GM12878 (cell line): ENCODE data around the gene WNT9B. TPM values are rescaled to one million over a fixed set of nuclear protein-coding genes. Genes with fewer than 3 reads are reported as not detected.

ENCODE experiments used
- ATAC-seq: fragments of 200-7000 bp; cut with Tn5 transposase; 3 replicates; pipeline ENCODE4 v1.9.1; 2020; ENCODE audit warnings: mild to moderate bottlenecking, moderate library complexity
- BruUV-seq: library from RNA; stranded (reverse); fragments of 400-500 nt; replicated peaks from 2 replicates; lab custom pipeline; 2021; lab: Mats Ljungman, UMichigan
- CTCF ChIA-PET: fragments of 300-600 bp; sonication (Branson Sonifier 250); formaldehyde crosslinking; extraction: SDS; loops from one replicate; lab custom pipeline; 2021; ENCODE audit warnings: inconsistent platforms; lab: Yijun Ruan, JAX
- POLR2A ChIA-PET: fragments of 350-600 bp; formaldehyde crosslinking; extraction: SDS; loops from one replicate; lab custom pipeline; 2021; ENCODE audit warnings: inconsistent platforms; lab: Charles Lee
- RAD21 ChIA-PET: fragments of 300-600 bp; sonication (Branson Sonifier 250); formaldehyde crosslinking; loops from one replicate; lab custom pipeline; 2023; ENCODE audit warnings: antibody characterized with exemption; ENCODE audit not compliant: unreplicated experiment; lab: Charles Lee
- SMC1A ChIA-PET: fragments of 300-600 bp; sonication (Branson Sonifier 250); formaldehyde crosslinking; loops from one replicate; lab custom pipeline; 2023; ENCODE audit not compliant: unreplicated experiment, uncharacterized antibody; lab: Charles Lee
- DNase-seq: peaks from one replicate; pipeline ENCODE4 v3.0.0-alpha.2; 2011; ENCODE audit warnings: low read depth, low spot score
- FAIRE-seq: peaks from 3 replicates; lab custom pipeline; 2011; peaks lifted over from hg19 to GRCh38; lab: Jason Lieb, UNC
- H2AFZ ChIP-seq: 2 replicates; pipeline ENCODE4 v1.6.0; 2011; ENCODE audit warnings: low read depth, low read length, control low read depth; ENCODE audit not compliant: control insufficient read depth
- H3K27ac ChIP-seq: 2 replicates; pipeline ENCODE4 v1.5.1; 2011; ENCODE audit warnings: control low read depth; ENCODE audit not compliant: control insufficient read depth, insufficient read depth
- H3K27me3 ChIP-seq, 2 experiments: replicated peaks in 1 of 2; 2 replicates each; pipeline versions ENCODE4 v1.6.0 to v1.6.1; 2011; ENCODE audit warnings: low read length in 1 of 2; ENCODE audit not compliant: control insufficient read depth in 2 of 2, insufficient read depth in 2 of 2
- H3K36me3 ChIP-seq, 2 experiments: 2 replicates each; pipeline ENCODE4 v1.5.1; 2011; ENCODE audit warnings: low read length in 1 of 2; ENCODE audit not compliant: control insufficient read depth in 2 of 2, insufficient read depth in 2 of 2
- H3K4me1 ChIP-seq: 2 replicates; pipeline ENCODE4 v1.6.1; 2011; ENCODE audit warnings: mild to moderate bottlenecking, low read length, moderate library complexity, mixed read lengths; ENCODE audit not compliant: control insufficient read depth, insufficient read depth
- H3K4me2 ChIP-seq: 2 replicates; pipeline ENCODE4 v1.6.0; 2011; ENCODE audit warnings: control low read depth; ENCODE audit not compliant: control insufficient read depth, insufficient read depth
- H3K4me3 ChIP-seq: fragments of 200-600 bp; sonication (generic); 2 replicates; pipeline ENCODE4 v1.5.1; 2016
- H3K79me2 ChIP-seq: 2 replicates; pipeline ENCODE4 v1.6.0; 2011; ENCODE audit warnings: low read length; ENCODE audit not compliant: control insufficient read depth, insufficient read depth
- H3K9ac ChIP-seq: 2 replicates; pipeline ENCODE4 v1.8.0; 2011; ENCODE audit warnings: low read length, control low read depth, mixed read lengths; ENCODE audit not compliant: control insufficient read depth, insufficient read depth
- H3K9me3 ChIP-seq: replicated peaks from 3 replicates; pipeline ENCODE4 v1.5.1; 2011; ENCODE audit warnings: mild to moderate bottlenecking, low read length; ENCODE audit not compliant: control insufficient read depth, insufficient read depth
- H4K20me1 ChIP-seq: 2 replicates; pipeline ENCODE4 v1.6.0; 2011; ENCODE audit not compliant: control insufficient read depth, insufficient read depth
- CBFB ChIP-seq: IDR thresholded peaks from 2 replicates; pipeline ENCODE4 v1.6.1; 2016; ENCODE audit warnings: antibody characterized with exemption, low read depth
- CEBPB ChIP-seq, 2 experiments: fragments of 150-350 bp in 1 of 2; IDR thresholded peaks; 2 replicates each; pipeline ENCODE4 v1.6.1; 2012 to 2014; ENCODE audit warnings: low read depth in 2 of 2, low read length in 2 of 2, borderline replicate concordance in 1 of 2, inconsistent platforms in 1 of 2
- EGR1 ChIP-seq, 2 experiments: IDR thresholded peaks; 1 replicate in 1 of 2; 2 replicates in 1 of 2; pipeline ENCODE4 v1.6.1; 2011 to 2012; ENCODE audit warnings: low read depth in 2 of 2, low read length in 2 of 2, borderline replicate concordance in 1 of 2, mild to moderate bottlenecking in 1 of 2, moderate library complexity in 1 of 2
- GATAD2B ChIP-seq: fragments of 450-650 bp; conservative IDR thresholded peaks from 2 replicates; pipeline ENCODE4 v1.6.1; 2017; ENCODE audit warnings: low read depth, mild to moderate bottlenecking, moderate library complexity
- HCFC1 ChIP-seq: fragments of 150-350 bp; IDR thresholded peaks from 2 replicates; pipeline ENCODE4 v1.6.1; 2014; ENCODE audit warnings: low read length
- PAX5 ChIP-seq: IDR thresholded peaks from 2 replicates; pipeline ENCODE4 v1.6.1; 2011; ENCODE audit warnings: low read depth, low read length, borderline replicate concordance
- POLR2AphosphoS2 ChIP-seq: IDR thresholded peaks from 2 replicates; pipeline ENCODE4 v1.6.1; 2011; ENCODE audit warnings: low read depth, mild to moderate bottlenecking, low read length, improper control_type of control experiment, moderate library complexity
- RAD21 ChIP-seq: IDR thresholded peaks from 2 replicates; pipeline ENCODE4 v1.6.1; 2011; ENCODE audit warnings: mild to moderate bottlenecking, low read depth, low read length, moderate library complexity; ENCODE audit not compliant: insufficient read depth
- RB1 ChIP-seq: fragments of 450-650 bp; formaldehyde crosslinking; IDR thresholded peaks from 2 replicates; pipeline ENCODE4 v1.6.1; 2017; ENCODE audit warnings: mild to moderate bottlenecking, borderline replicate concordance
- RELA ChIP-seq: fragments of 450-650 bp; IDR thresholded peaks from 2 replicates; pipeline ENCODE4 v1.8.0; 2014; ENCODE audit warnings: borderline replicate concordance; ENCODE audit not compliant: partially characterized antibody
- SMC3 ChIP-seq: IDR thresholded peaks from 2 replicates; pipeline ENCODE4 v1.6.1; 2011; ENCODE audit warnings: low read length, improper control_type of control experiment, borderline replicate concordance
- SUPT20H ChIP-seq: IDR thresholded peaks from 2 replicates; pipeline ENCODE4 v1.6.1; 2011; ENCODE audit warnings: low read depth, mild to moderate bottlenecking, low read length, moderate library complexity, borderline replicate concordance; ENCODE audit not compliant: control insufficient read depth
- WRNIP1 ChIP-seq: IDR thresholded peaks from 2 replicates; pipeline ENCODE4 v1.6.1; 2011; ENCODE audit warnings: low read depth, low read length, improper control_type of control experiment, borderline replicate concordance
- ZNF207 ChIP-seq: fragments of 450-650 bp; IDR thresholded peaks from 2 replicates; pipeline ENCODE4 v1.6.1; 2014; ENCODE audit warnings: antibody characterized with exemption, mild to moderate bottlenecking, borderline replicate concordance
- ZNF24 ChIP-seq: fragments of 450-650 bp; IDR thresholded peaks from 2 replicates; pipeline ENCODE4 v1.6.1; 2017; ENCODE audit warnings: antibody characterized with exemption, mild to moderate bottlenecking
- WGBS: methylation state at CpG from one replicate; pipeline ENCODE4 v1.1.6; 2016; ENCODE audit warnings: low lambda C conversion rate; ENCODE audit not compliant: insufficient replicate concordance, insufficient coverage; ENCODE audit errors: missing lambda C conversion rate; 5-methylcytosine and 5-hydroxymethylcytosine counted together
- in situ Hi-C: fragments of 300-500 bp; cut with MboI; formaldehyde crosslinking; loops from 9 replicates; pipeline ENCODE4 v1.14.3; 2018; ENCODE audit warnings: mixed read lengths
- intact Hi-C: fragments of 100-400 bp; cut with micrococcal nuclease; formaldehyde crosslinking; loops from one replicate; pipeline ENCODE4 v1.14.2; 2022; ENCODE audit not compliant: unreplicated experiment
- polyA plus RNA-seq, 11 experiments: library from polyadenylated mRNA; depleted of rRNA in 4 of 11; unstranded in 6 of 11; stranded (reverse) in 5 of 11; fragments of >200 nt; fragmentation: Nextera tagmentation in 4 of 11; fragmentation: Illumina TruSeq in 1 of 11; extraction: Ambion mirVana in 4 of 11; extraction: Trizol in 1 of 11; gene quantifications; 1 replicate in 1 of 11; 2 replicates in 10 of 11; pipeline versions ENCODE4 v1.2.1 to v1.2.3, GENCODE V29; 2011 to 2016; ENCODE audit warnings: inconsistent platforms in 2 of 11, missing spikeins in 2 of 11, low read depth in 1 of 11
- total RNA-seq, 4 experiments: library from RNA; depleted of rRNA in 3 of 4; stranded (reverse); fragments of >200 nt in 3 of 4; fragmentation: Illumina TruSeq in 1 of 4; extraction: Trizol in 1 of 4; gene quantifications; 2 replicates each; pipeline versions ENCODE4 v1.2.1 to v1.2.3, GENCODE V29; 2013 to 2021
- TF ChIP-seq, protein P1 (sequence below): fragments of 450-650 bp; IDR thresholded peaks from 2 replicates; pipeline ENCODE4 v1.6.1; 2018; ENCODE audit warnings: mild to moderate bottlenecking, low read depth, moderate library complexity; ENCODE audit not compliant: partially characterized antibody
- TF ChIP-seq, protein P2 (sequence below): fragments of 450-650 bp; IDR thresholded peaks from 2 replicates; pipeline ENCODE4 v1.6.1; 2017; ENCODE audit warnings: low read depth, mild to moderate bottlenecking, moderate library complexity
- TF ChIP-seq, protein P3 (sequence below), 3 experiments: IDR thresholded peaks in 2 of 3; conservative IDR thresholded peaks in 1 of 3; 2 replicates each; pipeline ENCODE4 v1.5.1; 2011; ENCODE audit warnings: low read depth in 3 of 3, low read length in 3 of 3, mild to moderate bottlenecking in 3 of 3, control low read depth in 2 of 3, moderate library complexity in 2 of 3, inconsistent platforms in 1 of 3, mixed read lengths in 1 of 3; ENCODE audit not compliant: control insufficient read depth in 2 of 3, insufficient read depth in 1 of 3; ENCODE audit errors: extremely low read depth in 1 of 3

Gene WNT9B
- total and polyA plus RNA-seq, 10 of the 15 experiments (the other 5 are each of a cell fraction or from before 2014, with no cell fraction given): not detected

DNA sequence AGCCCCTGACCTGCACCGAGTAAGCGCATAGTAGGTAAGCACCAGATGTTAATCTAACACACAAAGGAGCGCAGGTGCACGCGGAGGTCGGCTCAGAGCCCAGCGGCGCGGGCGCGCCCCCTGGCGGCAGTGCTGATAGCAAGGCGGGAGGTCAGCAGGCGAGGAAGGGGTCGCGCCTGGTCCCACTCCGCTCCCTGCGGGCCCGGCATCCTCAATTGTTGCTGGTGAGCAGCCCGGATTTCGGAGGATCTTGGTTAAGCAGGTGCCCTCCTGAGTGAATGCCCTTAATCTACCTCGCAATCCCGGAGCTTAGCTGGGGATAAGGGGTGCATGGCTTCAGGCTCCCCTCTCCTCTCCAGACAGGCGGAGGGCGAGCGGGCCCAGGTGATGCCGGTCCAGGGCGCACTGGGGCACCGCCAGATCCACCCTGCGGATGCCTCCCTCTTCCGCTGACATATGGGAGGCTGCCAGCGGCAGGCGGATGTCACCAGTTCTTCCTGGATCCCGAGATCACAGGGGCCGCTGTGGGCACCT lies 28.9 kb upstream of the WNT9B start:
- Histone ChIP-seq H4K20me1 (no peaks in the 10 kb centered on the region), H3K36me3 (no peaks in the 10 kb centered on the region), H3K27me3 (peaks cover 22 to 32% of the 10 kb centered on the region in 2 experiments), H3K9me3 (no peaks in the 10 kb centered on the region), H3K9ac (no peak overlapping the region), H2AFZ (no peak overlapping the region), H3K4me1 (no peaks in the 10 kb centered on the region), H3K4me2 (no peak overlapping the region), H3K4me3 (no peak overlapping the region), H3K27ac (no peak overlapping the region), H3K79me2 (no peaks in the 10 kb centered on the region)
- 26% methylated on average over 35 of the region's 35 CpGs for WGBS
- intact Hi-C loops (loop anchor here (10.0 kb wide), 1 partner anchor 52 kb away; no protein-coding TSS in a partner anchor), in situ Hi-C loops (no loop called here)
- peak; percentile 70 for ATAC-seq
- DNase-seq: no peak
- ChIA-PET SMC1A (no interaction called here), RAD21 (no interaction called here), POLR2A (no interaction called here), CTCF (interaction anchor here (1.7 to 2.1 kb wide), 2 partner anchors 12 to 20 kb away, joined by 5 to 10 read pairs; no protein-coding TSS in a partner anchor)
- FAIRE-seq: no peak
- no TSS peak for BruUV-seq
- no peak for TF ChIP-seq EGR1 (IDR thresholded peaks at IDR 0.05; ENCODE audit: borderline replicate concordance in 1 of 2, low read depth in 2 of 2, low read length in 2 of 2)
- TF ChIP-seq PAX5: no peak
- no peak for TF ChIP-seq CBFB
- TF ChIP-seq RELA: no peak
- TF ChIP-seq, protein P1, sequence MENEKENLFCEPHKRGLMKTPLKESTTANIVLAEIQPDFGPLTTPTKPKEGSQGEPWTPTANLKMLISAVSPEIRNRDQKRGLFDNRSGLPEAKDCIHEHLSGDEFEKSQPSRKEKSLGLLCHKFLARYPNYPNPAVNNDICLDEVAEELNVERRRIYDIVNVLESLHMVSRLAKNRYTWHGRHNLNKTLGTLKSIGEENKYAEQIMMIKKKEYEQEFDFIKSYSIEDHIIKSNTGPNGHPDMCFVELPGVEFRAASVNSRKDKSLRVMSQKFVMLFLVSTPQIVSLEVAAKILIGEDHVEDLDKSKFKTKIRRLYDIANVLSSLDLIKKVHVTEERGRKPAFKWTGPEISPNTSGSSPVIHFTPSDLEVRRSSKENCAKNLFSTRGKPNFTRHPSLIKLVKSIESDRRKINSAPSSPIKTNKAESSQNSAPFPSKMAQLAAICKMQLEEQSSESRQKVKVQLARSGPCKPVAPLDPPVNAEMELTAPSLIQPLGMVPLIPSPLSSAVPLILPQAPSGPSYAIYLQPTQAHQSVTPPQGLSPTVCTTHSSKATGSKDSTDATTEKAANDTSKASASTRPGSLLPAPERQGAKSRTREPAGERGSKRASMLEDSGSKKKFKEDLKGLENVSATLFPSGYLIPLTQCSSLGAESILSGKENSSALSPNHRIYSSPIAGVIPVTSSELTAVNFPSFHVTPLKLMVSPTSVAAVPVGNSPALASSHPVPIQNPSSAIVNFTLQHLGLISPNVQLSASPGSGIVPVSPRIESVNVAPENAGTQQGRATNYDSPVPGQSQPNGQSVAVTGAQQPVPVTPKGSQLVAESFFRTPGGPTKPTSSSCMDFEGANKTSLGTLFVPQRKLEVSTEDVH: no peak
- TF ChIP-seq RB1: no peak
- peak; percentile 59; the same call in 1 of the 2 replicates for TF ChIP-seq SMC3
- TF ChIP-seq ZNF207: no peak
- no peak for TF ChIP-seq HCFC1
- no peak for TF ChIP-seq WRNIP1
- TF ChIP-seq, protein P2, sequence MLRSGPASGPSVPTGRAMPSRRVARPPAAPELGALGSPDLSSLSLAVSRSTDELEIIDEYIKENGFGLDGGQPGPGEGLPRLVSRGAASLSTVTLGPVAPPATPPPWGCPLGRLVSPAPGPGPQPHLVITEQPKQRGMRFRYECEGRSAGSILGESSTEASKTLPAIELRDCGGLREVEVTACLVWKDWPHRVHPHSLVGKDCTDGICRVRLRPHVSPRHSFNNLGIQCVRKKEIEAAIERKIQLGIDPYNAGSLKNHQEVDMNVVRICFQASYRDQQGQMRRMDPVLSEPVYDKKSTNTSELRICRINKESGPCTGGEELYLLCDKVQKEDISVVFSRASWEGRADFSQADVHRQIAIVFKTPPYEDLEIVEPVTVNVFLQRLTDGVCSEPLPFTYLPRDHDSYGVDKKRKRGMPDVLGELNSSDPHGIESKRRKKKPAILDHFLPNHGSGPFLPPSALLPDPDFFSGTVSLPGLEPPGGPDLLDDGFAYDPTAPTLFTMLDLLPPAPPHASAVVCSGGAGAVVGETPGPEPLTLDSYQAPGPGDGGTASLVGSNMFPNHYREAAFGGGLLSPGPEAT: no peak
- no peak for TF ChIP-seq GATAD2B
- no peak for TF ChIP-seq SUPT20H
- peak; percentile 38 for TF ChIP-seq RAD21
- no peak for TF ChIP-seq POLR2AphosphoS2
- TF ChIP-seq ZNF24: no peak
- TF ChIP-seq, protein P3, sequence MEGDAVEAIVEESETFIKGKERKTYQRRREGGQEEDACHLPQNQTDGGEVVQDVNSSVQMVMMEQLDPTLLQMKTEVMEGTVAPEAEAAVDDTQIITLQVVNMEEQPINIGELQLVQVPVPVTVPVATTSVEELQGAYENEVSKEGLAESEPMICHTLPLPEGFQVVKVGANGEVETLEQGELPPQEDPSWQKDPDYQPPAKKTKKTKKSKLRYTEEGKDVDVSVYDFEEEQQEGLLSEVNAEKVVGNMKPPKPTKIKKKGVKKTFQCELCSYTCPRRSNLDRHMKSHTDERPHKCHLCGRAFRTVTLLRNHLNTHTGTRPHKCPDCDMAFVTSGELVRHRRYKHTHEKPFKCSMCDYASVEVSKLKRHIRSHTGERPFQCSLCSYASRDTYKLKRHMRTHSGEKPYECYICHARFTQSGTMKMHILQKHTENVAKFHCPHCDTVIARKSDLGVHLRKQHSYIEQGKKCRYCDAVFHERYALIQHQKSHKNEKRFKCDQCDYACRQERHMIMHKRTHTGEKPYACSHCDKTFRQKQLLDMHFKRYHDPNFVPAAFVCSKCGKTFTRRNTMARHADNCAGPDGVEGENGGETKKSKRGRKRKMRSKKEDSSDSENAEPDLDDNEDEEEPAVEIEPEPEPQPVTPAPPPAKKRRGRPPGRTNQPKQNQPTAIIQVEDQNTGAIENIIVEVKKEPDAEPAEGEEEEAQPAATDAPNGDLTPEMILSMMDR (IDR thresholded peaks at IDR 0.05 in 2 of 3, conservative IDR thresholded peaks at IDR 0.05 in 1 of 3; ENCODE audit: control insufficient read depth in 2 of 3, extremely low read depth in 1 of 3, insufficient read depth in 1 of 3, low read depth in 3 of 3, low read length in 3 of 3): peak; percentile 61 to 88 (median 69)
- no peak for TF ChIP-seq CEBPB (IDR thresholded peaks at IDR 0.05; ENCODE audit: borderline replicate concordance in 1 of 2, low read depth in 2 of 2, low read length in 2 of 2)
